T-helper 1 cell treated with Interleukin-12 subunit alpha and Interleukin-12 subunit beta and Interleukin-4 antibody, amounts not matched to agents 30 ng/mL and 1 ng/mL, for 36 hours (primary cell): Measurements from ENCODE around the gene SNAP47. TPM values are rescaled to one million over a fixed set of nuclear protein-coding genes. Genes with fewer than 3 reads are reported as not detected.

Experiments
- intact Hi-C: fragments of 100-400 bp; cut with micrococcal nuclease; formaldehyde crosslinking; loops from one replicate; pipeline ENCODE4 v1.15.1; 2024
- total RNA-seq: library from RNA; stranded (reverse); gene quantifications from 2 replicates; pipeline ENCODE4 v1.2.3, GENCODE V29; 2022

The SNAP47 gene
- total RNA-seq, 1 donor from 2014 or later, result 38.4 TPM

GRCh38 chr1:227780101-227781044 is 45.1 kb downstream of the SNAP47 start:
- intact Hi-C loops, result no loop called here

DNA sequence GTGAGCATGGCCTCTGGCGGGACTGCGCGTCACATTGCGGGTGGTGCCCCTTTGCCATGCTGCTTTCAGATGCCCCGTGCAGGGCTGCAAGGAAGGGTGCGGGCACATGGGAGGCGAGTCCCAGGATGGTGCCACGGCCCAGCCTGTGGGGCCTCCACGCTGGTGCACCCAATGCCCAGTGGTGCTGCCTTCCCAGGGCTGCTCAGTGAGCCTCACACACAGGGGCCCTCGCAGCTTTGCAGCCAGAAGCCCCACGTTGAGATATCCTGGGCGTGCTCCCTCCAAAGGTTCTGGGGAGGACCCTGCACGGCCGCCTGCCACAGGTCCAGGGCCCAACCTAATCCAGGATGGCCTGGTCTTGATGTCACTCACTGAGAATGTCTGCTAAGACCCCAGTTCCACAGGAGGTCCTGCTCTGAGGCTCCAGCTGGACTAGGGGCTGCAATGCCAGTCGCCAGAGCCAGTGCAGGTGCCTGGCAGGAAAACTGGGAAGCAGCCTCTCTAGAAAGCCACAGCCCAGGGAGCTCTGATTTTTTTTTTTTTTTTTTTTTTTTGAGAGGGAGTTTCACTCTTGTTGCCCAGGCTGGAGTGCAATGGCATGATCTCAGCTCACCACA is 46.2 kb downstream of the SNAP47 start:
- intact Hi-C loops, result no loop called here

DNA sequence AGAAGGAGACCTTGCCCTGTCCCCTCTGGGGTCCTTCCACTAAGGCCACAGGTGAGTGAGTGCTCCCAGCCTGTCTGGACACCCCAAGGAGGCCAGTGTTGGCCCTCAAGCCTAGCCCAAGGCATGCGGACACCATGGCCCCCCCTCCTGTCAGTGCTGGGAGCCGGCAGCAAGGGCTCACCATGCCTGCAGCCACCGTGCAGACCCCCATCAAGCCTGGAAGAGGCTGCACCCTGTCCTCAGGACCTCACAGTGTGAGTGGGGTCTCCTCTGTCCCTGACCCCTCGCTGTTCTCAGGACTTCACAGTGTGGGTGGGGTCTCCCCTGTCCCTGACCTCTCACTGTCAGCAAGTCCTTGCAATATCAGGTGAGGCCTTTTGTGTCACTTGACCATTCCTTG is 47.0 kb downstream of the SNAP47 start:
- intact Hi-C loops, result no loop called here

DNA sequence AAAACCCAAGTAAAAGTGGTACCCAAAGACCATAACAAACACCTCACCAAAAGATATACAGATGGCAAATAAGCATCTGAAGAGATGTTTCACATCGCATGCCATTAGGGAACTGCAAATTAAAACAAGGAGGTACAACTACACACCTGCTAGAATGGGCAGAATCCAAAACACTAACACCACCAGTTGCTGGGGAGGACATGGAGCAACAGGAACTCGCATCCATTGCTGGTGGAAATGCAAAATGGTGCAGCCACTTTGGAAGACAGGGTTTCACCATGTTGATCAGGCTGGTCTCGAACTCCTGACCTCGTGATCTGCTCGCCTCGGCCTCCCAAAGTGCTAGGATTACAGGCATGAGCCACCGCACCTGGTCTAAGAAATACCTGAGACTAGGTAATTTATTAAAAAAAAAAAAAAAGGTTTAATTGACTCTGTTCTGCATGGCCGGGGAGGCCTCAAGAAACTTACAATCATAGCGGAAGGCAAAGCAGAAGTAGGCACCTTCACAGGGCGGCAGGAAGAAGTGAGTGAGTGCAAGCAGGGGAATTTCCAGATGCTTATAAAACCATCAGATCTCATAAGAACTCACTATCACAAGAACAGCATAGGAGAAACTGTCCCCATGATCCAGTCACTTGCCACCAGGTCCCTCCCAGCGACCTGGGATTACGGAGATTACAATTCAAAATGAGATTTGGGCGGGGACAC is 50.0 kb downstream of the SNAP47 start:
- intact Hi-C loops, result loop anchor here (5.0 kb wide), 3 partner anchors 102 to 1723 kb away; partner anchors contain the start of genes H3-3A and PARP1

- intact Hi-C loops, result loop anchor here (5.0 kb wide), 3 partner anchors 101 to 1724 kb away; partner anchors contain the start of genes H3-3A and PARP1
These were observed 50.8 kb downstream of the SNAP47 start for GRCh38 chr1:227785805-227786671.

- intact Hi-C loops, result loop anchor here (5.0 kb wide), 3 partner anchors 100 to 1725 kb away; partner anchors contain the start of genes H3-3A and PARP1
These were observed 51.7 kb downstream of the SNAP47 start for GRCh38 chr1:227786673-227787512.

DNA sequence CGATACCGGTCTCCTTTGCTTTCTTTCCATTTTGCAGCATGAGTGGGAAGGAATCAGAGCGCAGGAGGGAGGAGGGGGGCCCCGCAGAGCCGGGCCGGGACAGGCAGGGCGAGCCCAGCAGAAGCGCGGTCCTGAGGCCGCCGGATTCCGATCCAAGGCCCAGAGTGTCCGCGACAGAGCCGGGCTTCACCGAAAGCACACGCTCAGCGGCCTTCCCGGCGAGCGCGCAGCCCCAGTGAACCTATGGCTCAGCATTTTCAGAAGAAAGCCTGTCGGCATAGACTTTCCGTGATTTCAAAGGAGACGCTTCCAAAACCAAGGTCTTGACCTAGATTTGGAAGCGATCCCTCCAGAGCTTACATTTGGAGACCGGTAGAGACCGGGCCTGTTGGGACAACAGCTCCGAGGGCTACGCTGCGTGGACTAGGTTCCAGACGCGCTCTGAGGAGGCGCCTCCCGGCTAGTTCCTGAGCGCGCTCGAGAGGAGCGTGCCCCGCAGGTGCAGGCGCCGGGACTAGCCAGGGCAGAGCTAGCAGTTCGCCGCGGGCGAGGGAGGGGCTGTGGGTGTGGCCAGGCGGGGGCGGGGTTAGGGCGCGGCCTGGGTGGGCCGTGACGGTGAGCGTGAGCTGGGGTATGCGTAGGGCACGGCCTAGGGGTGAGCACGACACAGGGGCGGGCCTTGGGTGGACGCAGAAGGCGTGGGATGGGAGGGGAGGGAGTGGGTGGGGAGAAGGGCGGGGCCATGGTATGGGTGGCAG is 52.5 kb downstream of the SNAP47 start:
- intact Hi-C loops, result loop anchor here (1.0 to 5.0 kb wide), 21 partner anchors 13 to 1725 kb away; partner anchors contain the start of genes ARF1, C1orf35, CCSAP and COQ8A

GRCh38 chr1:227788271-227789083 is 53.2 kb downstream of the SNAP47 start:
- intact Hi-C loops, result loop anchor here (1.0 to 5.0 kb wide), 21 partner anchors 14 to 1726 kb away; partner anchors contain the start of genes ARF1, C1orf35, CCSAP and COQ8A

DNA sequence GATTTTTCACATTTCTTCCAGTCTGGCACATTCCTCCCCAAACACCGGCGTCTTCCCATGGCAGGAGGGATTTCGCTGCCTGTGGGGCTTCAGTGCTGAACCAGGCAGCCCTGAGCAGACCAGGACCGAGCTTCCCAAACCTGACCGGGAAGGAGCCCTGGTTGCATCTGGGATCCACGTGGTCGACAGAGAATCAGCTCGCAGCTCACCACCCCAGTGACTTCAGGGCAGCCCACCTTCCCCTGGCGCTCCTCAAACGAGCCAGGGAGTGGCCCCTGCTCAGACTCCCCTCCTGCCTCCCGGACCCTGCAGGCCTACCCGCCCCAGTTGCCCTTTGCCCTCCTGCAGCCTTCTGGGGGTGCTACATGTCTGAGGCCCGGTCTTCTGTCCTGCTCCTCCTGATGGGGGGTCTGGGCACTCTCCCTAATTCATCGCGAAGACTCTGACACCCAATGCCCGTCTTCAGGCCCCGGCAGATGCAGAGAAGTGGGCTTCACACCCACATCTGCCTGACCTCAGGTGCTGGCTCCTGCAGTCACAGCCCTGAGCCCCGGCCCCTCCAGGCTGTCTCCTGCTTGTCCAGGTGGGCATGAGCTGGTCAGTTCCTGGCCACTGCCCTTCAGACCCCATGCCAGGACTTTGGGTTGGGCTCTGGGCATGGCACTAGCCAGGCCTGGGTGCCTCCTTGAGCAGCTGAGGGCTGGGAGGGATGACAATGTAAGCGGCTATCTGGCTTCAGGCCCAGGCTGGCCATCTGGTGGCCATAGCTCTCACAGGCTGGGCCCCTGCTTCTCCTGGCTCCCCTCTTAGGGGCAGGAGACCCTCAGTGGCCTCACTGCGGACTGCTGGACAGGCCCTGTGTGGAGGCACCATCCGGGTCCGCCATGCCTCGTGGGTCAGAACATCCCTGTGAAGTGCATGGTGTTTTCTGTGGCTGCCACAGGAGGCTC is 54.1 kb downstream of the SNAP47 start:
- intact Hi-C loops, result loop anchor here (2.0 to 5.0 kb wide), 4 partner anchors 98 to 1727 kb away; partner anchors contain the start of genes CCSAP, H3-3A and PARP1

GRCh38 chr1:227790034-227790400 is 54.8 kb downstream of the SNAP47 start:
- intact Hi-C loops, result no loop called here

DNA sequence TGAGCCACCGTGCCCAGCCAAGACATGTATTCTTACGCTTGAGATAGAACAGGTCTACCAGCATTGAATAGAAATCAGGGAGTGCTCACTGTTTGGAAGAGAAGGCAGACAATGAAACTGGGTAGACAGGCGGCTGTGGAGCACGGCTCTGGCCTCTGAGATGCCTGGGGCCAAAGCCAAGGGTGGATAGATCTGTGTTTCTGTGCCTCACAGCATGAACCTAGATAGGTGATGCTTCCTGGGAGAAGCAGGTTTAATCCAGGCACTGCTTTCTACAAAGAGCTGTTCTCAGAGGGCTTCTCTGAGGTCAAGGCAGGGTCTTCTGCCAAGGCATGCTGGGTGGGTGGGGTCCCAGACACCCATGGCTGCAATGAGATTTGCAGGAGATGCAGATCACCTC is 55.6 kb downstream of the SNAP47 start:
- intact Hi-C loops, result no loop called here

DNA sequence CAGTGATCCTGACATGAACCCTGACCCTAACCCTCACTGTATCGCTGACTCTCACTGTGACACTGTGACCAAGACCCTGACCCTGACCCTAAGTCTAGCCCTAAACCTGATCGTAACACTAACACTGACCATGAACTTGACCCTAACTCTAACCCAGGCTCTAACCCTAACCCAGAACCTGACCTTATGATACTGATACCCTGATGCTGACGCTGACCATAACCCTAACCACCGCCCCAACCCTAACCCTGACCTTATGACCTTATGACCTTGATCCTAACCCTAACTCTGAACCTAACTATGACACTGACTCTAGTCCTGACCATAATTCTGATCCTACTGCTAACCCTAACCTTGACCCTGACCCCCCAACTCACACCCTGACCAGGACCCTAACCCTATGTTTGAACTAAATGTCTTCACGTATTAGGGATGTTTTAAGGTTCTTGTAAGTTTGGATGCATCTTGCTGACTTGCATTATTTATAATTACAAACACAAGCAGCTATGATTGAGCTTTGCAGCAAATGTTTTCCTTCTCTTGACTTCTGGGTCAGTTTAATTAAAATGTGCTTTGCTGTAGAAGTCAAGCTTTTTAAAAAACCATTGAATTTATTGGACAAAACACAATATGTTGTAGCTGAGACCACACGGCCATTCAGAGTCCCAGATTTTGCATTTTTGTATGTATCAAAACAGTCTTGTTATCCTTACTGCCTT is 56.3 kb downstream of the SNAP47 start:
- intact Hi-C loops, result no loop called here

DNA sequence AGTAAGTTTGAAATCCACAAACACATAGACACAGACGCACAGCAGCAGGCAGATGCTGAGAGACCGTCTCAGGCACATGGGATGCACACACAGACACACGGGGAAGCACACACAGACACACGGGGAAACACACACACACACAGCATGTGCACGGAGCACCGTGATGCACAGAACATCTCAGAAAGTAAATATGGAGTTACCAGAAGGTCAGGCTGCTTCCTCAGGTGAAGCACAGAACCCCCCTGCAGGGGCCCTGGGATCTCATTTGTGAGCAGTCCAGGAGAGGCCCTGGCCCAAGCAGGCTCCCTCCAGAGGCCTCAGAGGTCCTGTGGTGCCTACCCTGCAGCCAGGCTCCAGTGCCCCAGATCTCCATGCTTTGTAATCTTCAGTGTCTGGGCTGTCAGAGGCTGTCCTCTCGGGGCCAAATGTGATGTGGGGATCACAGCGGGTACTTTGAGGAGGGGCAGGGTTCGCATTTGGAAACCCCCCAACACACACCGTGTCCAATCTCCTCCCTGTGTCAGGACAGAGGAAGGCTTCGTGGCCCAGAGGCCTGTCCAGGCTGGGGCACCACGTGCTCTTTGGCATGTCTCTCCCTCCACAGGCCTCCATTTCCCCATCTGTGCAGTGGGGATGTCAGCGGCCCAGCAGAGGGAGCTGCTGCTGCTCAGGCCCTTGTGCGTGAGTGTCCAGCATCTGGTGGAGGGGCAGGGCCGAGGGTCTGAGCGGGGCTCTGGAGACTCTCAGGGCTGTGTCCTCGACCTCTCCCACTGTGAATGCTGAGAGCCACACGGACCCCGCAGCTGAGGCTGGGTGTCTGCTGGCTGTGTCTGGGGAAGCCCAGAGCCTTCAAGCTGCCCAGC is 57.2 kb downstream of the SNAP47 start:
- intact Hi-C loops, result no loop called here

- intact Hi-C loops, result no loop called here
These were observed 58.1 kb downstream of the SNAP47 start for GRCh38 chr1:227793079-227793947.
